HEK293 (cell line): Measurements from ENCODE around the gene GLCE.

Experiments
- ZBTB1 ChIP-seq: fragments of 450-650 bp; formaldehyde crosslinking; IDR thresholded peaks from 2 replicates; pipeline ENCODE4 v1.5.1; 2016; ENCODE audit warnings: missing biosample characterization, missing genetic modification characterization
- ZNF10 ChIP-seq: fragments of 450-650 bp; formaldehyde crosslinking; IDR thresholded peaks from 2 replicates; pipeline ENCODE4 v1.5.1; 2017; ENCODE audit warnings: missing biosample characterization, missing genetic modification characterization
- ZNF175 ChIP-seq: fragments of 450-650 bp; formaldehyde crosslinking; IDR thresholded peaks from 2 replicates; pipeline ENCODE4 v1.5.1; 2016; ENCODE audit warnings: missing biosample characterization, missing genetic modification characterization
- ZNF211 ChIP-seq: fragments of 450-650 bp; formaldehyde crosslinking; IDR thresholded peaks from 2 replicates; pipeline ENCODE4 v1.5.1; 2016; ENCODE audit warnings: low read depth, missing biosample characterization, missing genetic modification characterization
- ZNF473 ChIP-seq: fragments of 450-650 bp; formaldehyde crosslinking; IDR thresholded peaks from 2 replicates; pipeline ENCODE4 v1.5.1; 2017; ENCODE audit warnings: missing biosample characterization, missing genetic modification characterization
- ZNF48 ChIP-seq: fragments of 450-650 bp; formaldehyde crosslinking; IDR thresholded peaks from 2 replicates; pipeline ENCODE4 v1.5.1; 2016; ENCODE audit warnings: missing biosample characterization, missing genetic modification characterization
- TF ChIP-seq, protein P1 (sequence below): fragments of 450-650 bp; formaldehyde crosslinking; IDR thresholded peaks from 2 replicates; pipeline ENCODE4 v1.5.1; 2016; ENCODE audit warnings: missing biosample characterization, missing genetic modification characterization
- TF ChIP-seq, protein P2 (sequence below): fragments of 450-650 bp; formaldehyde crosslinking; IDR thresholded peaks from 2 replicates; pipeline ENCODE4 v1.5.1; 2016; ENCODE audit warnings: missing biosample characterization, missing genetic modification characterization
- TF ChIP-seq, protein P3 (sequence below): IDR thresholded peaks from 2 replicates; pipeline ENCODE4 v1.6.1; 2011; ENCODE audit warnings: mild to moderate bottlenecking, low read depth, low read length, borderline replicate concordance

DNA sequence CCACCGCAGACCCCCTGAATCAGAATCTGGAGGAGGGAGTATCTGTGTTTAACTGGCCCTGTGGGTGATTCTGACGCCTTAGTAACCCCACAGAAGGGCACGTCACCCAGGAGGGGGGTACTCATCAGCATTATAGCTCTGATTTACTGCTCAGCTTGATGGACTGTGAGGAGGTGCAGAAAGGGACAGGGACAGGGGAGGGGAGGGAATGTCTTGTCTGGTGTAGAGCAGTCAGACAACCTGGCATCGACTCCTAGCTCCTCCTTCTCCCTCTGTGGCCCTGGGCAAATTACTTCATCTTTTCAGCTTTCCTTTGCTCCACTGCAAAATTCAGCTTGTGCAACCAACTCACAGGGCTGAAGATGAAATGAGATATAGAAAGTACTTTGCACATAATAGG lies 42.3 kb upstream of the GLCE start:
- TF ChIP-seq, protein P1, sequence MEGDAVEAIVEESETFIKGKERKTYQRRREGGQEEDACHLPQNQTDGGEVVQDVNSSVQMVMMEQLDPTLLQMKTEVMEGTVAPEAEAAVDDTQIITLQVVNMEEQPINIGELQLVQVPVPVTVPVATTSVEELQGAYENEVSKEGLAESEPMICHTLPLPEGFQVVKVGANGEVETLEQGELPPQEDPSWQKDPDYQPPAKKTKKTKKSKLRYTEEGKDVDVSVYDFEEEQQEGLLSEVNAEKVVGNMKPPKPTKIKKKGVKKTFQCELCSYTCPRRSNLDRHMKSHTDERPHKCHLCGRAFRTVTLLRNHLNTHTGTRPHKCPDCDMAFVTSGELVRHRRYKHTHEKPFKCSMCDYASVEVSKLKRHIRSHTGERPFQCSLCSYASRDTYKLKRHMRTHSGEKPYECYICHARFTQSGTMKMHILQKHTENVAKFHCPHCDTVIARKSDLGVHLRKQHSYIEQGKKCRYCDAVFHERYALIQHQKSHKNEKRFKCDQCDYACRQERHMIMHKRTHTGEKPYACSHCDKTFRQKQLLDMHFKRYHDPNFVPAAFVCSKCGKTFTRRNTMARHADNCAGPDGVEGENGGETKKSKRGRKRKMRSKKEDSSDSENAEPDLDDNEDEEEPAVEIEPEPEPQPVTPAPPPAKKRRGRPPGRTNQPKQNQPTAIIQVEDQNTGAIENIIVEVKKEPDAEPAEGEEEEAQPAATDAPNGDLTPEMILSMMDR (tag by site-specific recombination) = no peak
- TF ChIP-seq ZNF10 (no peak), ZNF211 (tag by site-specific recombination) (no peak), ZNF48 (tag by site-specific recombination) (no peak), ZNF473 (tag by site-specific recombination) (no peak), ZBTB1 (no peak), ZNF175 (tag by site-specific recombination) (no peak)
- TF ChIP-seq, protein P2, sequence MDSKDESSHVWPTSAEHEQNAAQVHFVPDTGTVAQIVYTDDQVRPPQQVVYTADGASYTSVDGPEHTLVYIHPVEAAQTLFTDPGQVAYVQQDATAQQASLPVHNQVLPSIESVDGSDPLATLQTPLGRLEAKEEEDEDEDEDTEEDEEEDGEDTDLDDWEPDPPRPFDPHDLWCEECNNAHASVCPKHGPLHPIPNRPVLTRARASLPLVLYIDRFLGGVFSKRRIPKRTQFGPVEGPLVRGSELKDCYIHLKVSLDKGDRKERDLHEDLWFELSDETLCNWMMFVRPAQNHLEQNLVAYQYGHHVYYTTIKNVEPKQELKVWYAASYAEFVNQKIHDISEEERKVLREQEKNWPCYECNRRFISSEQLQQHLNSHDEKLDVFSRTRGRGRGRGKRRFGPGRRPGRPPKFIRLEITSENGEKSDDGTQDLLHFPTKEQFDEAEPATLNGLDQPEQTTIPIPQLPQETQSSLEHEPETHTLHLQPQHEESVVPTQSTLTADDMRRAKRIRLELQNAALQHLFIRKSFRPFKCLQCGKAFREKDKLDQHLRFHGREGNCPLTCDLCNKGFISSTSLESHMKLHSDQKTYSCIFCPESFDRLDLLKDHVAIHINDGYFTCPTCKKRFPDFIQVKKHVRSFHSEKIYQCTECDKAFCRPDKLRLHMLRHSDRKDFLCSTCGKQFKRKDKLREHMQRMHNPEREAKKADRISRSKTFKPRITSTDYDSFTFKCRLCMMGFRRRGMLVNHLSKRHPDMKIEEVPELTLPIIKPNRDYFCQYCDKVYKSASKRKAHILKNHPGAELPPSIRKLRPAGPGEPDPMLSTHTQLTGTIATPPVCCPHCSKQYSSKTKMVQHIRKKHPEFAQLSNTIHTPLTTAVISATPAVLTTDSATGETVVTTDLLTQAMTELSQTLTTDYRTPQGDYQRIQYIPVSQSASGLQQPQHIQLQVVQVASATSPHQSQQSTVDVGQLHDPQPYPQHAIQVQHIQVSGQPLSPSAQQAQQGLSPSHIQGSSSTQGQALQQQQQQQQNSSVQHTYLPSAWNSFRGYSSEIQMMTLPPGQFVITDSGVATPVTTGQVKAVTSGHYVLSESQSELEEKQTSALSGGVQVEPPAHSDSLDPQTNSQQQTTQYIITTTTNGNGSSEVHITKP (tag by site-specific recombination) = no peak
- TF ChIP-seq, protein P3, sequence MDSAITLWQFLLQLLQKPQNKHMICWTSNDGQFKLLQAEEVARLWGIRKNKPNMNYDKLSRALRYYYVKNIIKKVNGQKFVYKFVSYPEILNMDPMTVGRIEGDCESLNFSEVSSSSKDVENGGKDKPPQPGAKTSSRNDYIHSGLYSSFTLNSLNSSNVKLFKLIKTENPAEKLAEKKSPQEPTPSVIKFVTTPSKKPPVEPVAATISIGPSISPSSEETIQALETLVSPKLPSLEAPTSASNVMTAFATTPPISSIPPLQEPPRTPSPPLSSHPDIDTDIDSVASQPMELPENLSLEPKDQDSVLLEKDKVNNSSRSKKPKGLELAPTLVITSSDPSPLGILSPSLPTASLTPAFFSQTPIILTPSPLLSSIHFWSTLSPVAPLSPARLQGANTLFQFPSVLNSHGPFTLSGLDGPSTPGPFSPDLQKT = no peak
